HCT116 (cell line): ENCODE measurements around the gene GPANK1. TPM values are rescaled to one million over a fixed set of nuclear protein-coding genes. Genes with fewer than 3 reads are reported as not detected.

Source experiments
- ATAC-seq: fragments of 200-7000 bp; cut with Tn5 transposase; 2 replicates; pipeline ENCODE4 v1.9.1; 2020; ENCODE audit warnings: mild to moderate bottlenecking, moderate library complexity
- BruUV-seq: library from RNA; stranded (reverse); fragments of 400-500 nt; replicated peaks from 2 replicates; lab custom pipeline; 2021; lab: Mats Ljungman, UMichigan
- CTCF ChIA-PET: fragments of 300-600 bp; sonication (Branson Sonifier 250); formaldehyde crosslinking; loops from one replicate; lab custom pipeline; 2021; ENCODE audit warnings: antibody characterized with exemption; lab: Charles Lee
- POLR2A ChIA-PET: fragments of 300-600, 350-600 bp; sonication (Branson Sonifier 250); formaldehyde crosslinking; loops from one replicate; lab custom pipeline; 2021; ENCODE audit warnings: antibody characterized with exemption; lab: Charles Lee
- RAD21 ChIA-PET, 2 experiments: fragments of 300-600 bp; sonication (Branson Sonifier 250); formaldehyde crosslinking; loops; one replicate each; lab custom pipeline; 2023; ENCODE audit warnings: low total read pairs in 2 of 2; ENCODE audit not compliant: uncharacterized antibody in 2 of 2, unreplicated experiment in 2 of 2, low non-redundant PET in 1 of 2; lab: Charles Lee
- DNase-seq: peaks from one replicate; pipeline ENCODE4 v3.0.0-alpha.2; 2010; ENCODE audit warnings: low read depth, low spot score
- H2AFZ ChIP-seq: fragments of 200-600 bp; shearing (Covaris generic), sonication (generic); 2 replicates; pipeline ENCODE4 v1.6.1; 2017; ENCODE audit warnings: low read depth, mixed run types, mixed read lengths, antibody characterized with exemption, low read length; ENCODE audit not compliant: poor library complexity, severe bottlenecking
- H3K27ac ChIP-seq: 2 replicates; pipeline ENCODE4 v1.5.1; 2012; ENCODE audit warnings: low read depth, low read length
- H3K27me3 ChIP-seq: fragments of 200-600 bp; sonication (generic); 2 replicates; pipeline ENCODE4 v1.6.1; 2016; ENCODE audit warnings: mixed run types, low read length, mixed read lengths; ENCODE audit not compliant: insufficient read depth
- H3K36me3 ChIP-seq, 2 experiments: fragments of 200-500 bp in 1 of 2; fragments of 200-600 bp in 1 of 2; sonication (Bioruptor generic) in 1 of 2; sonication (generic) in 1 of 2; 2 replicates each; pipeline versions ENCODE4 v1.5.1 to v1.6.1; 2014 to 2016; ENCODE audit warnings: low read length in 2 of 2, inconsistent platforms in 1 of 2, mixed read lengths in 1 of 2, mixed run types in 1 of 2; ENCODE audit not compliant: insufficient read depth in 2 of 2, control insufficient read depth in 1 of 2
- H3K4me1 ChIP-seq, 2 experiments: fragments of 200-600 bp in 1 of 2; sonication (generic) in 1 of 2; 2 replicates each; pipeline versions ENCODE4 v1.5.1 to v1.6.1; 2012 to 2017; ENCODE audit warnings: low read length in 2 of 2, inconsistent platforms in 1 of 2, mild to moderate bottlenecking in 1 of 2, mixed read lengths in 1 of 2, mixed run types in 1 of 2, moderate library complexity in 1 of 2; ENCODE audit not compliant: insufficient read depth in 2 of 2, control insufficient read depth in 1 of 2
- H3K4me2 ChIP-seq: fragments of 200-600 bp; sonication (generic); 2 replicates; pipeline ENCODE4 v1.6.1; 2017; ENCODE audit warnings: mixed run types, low read length, mixed read lengths
- H3K4me3 ChIP-seq, 2 experiments: fragments of 200-600 bp in 1 of 2; sonication (generic) in 1 of 2; replicated peaks in 1 of 2; 2 replicates each; pipeline ENCODE4 v1.5.1; 2011 to 2016; ENCODE audit warnings: low read length in 2 of 2, control low read depth in 1 of 2, low read depth in 1 of 2, mild to moderate bottlenecking in 1 of 2, mixed read lengths in 1 of 2, mixed run types in 1 of 2
- H3K79me2 ChIP-seq: fragments of 200-600 bp; sonication (generic); 2 replicates; pipeline ENCODE4 v1.6.1; 2017; ENCODE audit warnings: mild to moderate bottlenecking, mixed run types, low read length, moderate library complexity, mixed read lengths; ENCODE audit not compliant: insufficient read depth
- H3K9ac ChIP-seq: fragments of 200-600 bp; sonication (generic); 2 replicates; pipeline ENCODE4 v1.6.1; 2016; ENCODE audit warnings: low read length, mixed read lengths
- H3K9me2 ChIP-seq: fragments of 200-600 bp; sonication (generic), shearing (Covaris generic); 2 replicates; pipeline ENCODE4 v1.6.1; 2017; ENCODE audit warnings: mixed run types, mild to moderate bottlenecking, moderate library complexity; ENCODE audit not compliant: insufficient read depth
- H3K9me3 ChIP-seq, 2 experiments: fragments of 200-500 bp in 1 of 2; fragments of 200-600 bp in 1 of 2; sonication (Bioruptor generic) in 1 of 2; sonication (generic) in 1 of 2; 2 replicates each; pipeline ENCODE4 v1.6.1; 2014 to 2017; ENCODE audit warnings: low read length in 2 of 2, mixed read lengths in 2 of 2, inconsistent platforms in 1 of 2, low read depth in 1 of 2, mild to moderate bottlenecking in 1 of 2, mixed run types in 1 of 2, moderate library complexity in 1 of 2; ENCODE audit not compliant: control insufficient read depth in 1 of 2, insufficient read depth in 1 of 2
- H4K20me1 ChIP-seq: fragments of 200-600 bp; sonication (generic), shearing (Covaris generic); 2 replicates; pipeline ENCODE4 v1.6.1; 2017; ENCODE audit warnings: mixed run types, mild to moderate bottlenecking, moderate library complexity; ENCODE audit not compliant: insufficient read depth
- CTCF ChIP-seq, 3 experiments: fragments of 200-600 bp in 1 of 3; sonication (generic) in 1 of 3; IDR thresholded peaks in 2 of 3; conservative IDR thresholded peaks in 1 of 3; 2 replicates each; pipeline ENCODE4 v1.5.1; 2012 to 2017; ENCODE audit warnings: low read depth in 2 of 3, low read length in 2 of 3, antibody characterized with exemption in 1 of 3, borderline replicate concordance in 1 of 3, control low read depth in 1 of 3, mild to moderate bottlenecking in 1 of 3, mixed read lengths in 1 of 3, mixed run types in 1 of 3, moderate library complexity in 1 of 3; ENCODE audit not compliant: insufficient read depth in 1 of 3
- FOSL1 ChIP-seq: IDR thresholded peaks from 2 replicates; pipeline ENCODE4 v1.6.1; 2012; ENCODE audit warnings: low read depth
- JUND ChIP-seq: IDR thresholded peaks from 2 replicates; pipeline ENCODE4 v1.6.1; 2012
- SRF ChIP-seq: IDR thresholded peaks from 2 replicates; pipeline ENCODE4 v1.6.1; 2012; ENCODE audit warnings: low read depth
- ZNF274 ChIP-seq: fragments of 200-500 bp; sonication (Bioruptor generic); IDR thresholded peaks from 2 replicates; pipeline ENCODE4 v1.6.1; 2014; ENCODE audit warnings: mild to moderate bottlenecking, low read depth, low read length, inconsistent platforms
- intact Hi-C: fragments of 100-400 bp; cut with micrococcal nuclease; formaldehyde crosslinking; loops from 2 replicates; pipeline ENCODE4 v1.10.0; 2022
- total RNA-seq: library from RNA; stranded (reverse); gene quantifications from one replicate; pipeline ENCODE4 v1.2.1, GENCODE V29; 2021; ENCODE audit not compliant: unreplicated experiment
- TF ChIP-seq, protein P1 (sequence below): IDR thresholded peaks from 2 replicates; pipeline ENCODE4 v1.6.1; 2012; ENCODE audit warnings: low read depth
- TF ChIP-seq, protein P2 (sequence below): IDR thresholded peaks from 2 replicates; pipeline ENCODE4 v1.6.1; 2012

The GPANK1 gene
- total RNA-seq, 1 experiment from 2014 or later: 14.8 TPM

GRCh38 chr6:31706599-31706998 is 41.8 kb upstream of the GPANK1 start, which contains the start of gene LY6G6F:
Gene LY6G6F, plus strand, starts transcription at chr6:31706866. Its CDS starts 41 bp downstream, at chr6:31706907.
- Histone ChIP-seq H2AFZ (no peak within 1 kb of the TSS), H3K4me3 (no peak within 1 kb of the TSS), H3K9me3 (no peaks in the 10 kb centered on the region), H3K27ac (no peak within 1 kb of the TSS), H3K4me2 (no peak within 1 kb of the TSS), H3K9ac (no peak within 1 kb of the TSS), H3K36me3 (no peaks in the 10 kb centered on the region), H3K27me3 (no peaks in the 10 kb centered on the region), H4K20me1 (no peaks in the 10 kb centered on the region), H3K4me1 (peaks cover 10 to 27% of the 10 kb centered on the region in 2 experiments; a peak in 3 of 4 replicates), H3K79me2 (peaks cover 11% of the 10 kb centered on the region), H3K9me2 (no peaks in the 10 kb centered on the region)
- intact Hi-C loops: no loop called here
- no TSS peak for BruUV-seq
- ChIA-PET CTCF (no interaction called here), POLR2A (no interaction called here), RAD21 (no interaction called here)
- TF ChIP-seq JUND: no peak
- TF ChIP-seq FOSL1: no peak
- no peak for TF ChIP-seq ZNF274
- TF ChIP-seq, protein P1, sequence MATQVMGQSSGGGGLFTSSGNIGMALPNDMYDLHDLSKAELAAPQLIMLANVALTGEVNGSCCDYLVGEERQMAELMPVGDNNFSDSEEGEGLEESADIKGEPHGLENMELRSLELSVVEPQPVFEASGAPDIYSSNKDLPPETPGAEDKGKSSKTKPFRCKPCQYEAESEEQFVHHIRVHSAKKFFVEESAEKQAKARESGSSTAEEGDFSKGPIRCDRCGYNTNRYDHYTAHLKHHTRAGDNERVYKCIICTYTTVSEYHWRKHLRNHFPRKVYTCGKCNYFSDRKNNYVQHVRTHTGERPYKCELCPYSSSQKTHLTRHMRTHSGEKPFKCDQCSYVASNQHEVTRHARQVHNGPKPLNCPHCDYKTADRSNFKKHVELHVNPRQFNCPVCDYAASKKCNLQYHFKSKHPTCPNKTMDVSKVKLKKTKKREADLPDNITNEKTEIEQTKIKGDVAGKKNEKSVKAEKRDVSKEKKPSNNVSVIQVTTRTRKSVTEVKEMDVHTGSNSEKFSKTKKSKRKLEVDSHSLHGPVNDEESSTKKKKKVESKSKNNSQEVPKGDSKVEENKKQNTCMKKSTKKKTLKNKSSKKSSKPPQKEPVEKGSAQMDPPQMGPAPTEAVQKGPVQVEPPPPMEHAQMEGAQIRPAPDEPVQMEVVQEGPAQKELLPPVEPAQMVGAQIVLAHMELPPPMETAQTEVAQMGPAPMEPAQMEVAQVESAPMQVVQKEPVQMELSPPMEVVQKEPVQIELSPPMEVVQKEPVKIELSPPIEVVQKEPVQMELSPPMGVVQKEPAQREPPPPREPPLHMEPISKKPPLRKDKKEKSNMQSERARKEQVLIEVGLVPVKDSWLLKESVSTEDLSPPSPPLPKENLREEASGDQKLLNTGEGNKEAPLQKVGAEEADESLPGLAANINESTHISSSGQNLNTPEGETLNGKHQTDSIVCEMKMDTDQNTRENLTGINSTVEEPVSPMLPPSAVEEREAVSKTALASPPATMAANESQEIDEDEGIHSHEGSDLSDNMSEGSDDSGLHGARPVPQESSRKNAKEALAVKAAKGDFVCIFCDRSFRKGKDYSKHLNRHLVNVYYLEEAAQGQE: no peak
- TF ChIP-seq, protein P2, sequence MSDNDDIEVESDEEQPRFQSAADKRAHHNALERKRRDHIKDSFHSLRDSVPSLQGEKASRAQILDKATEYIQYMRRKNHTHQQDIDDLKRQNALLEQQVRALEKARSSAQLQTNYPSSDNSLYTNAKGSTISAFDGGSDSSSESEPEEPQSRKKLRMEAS: no peak
- TF ChIP-seq CTCF (IDR thresholded peaks at IDR 0.05 in 2 of 3, conservative IDR thresholded peaks at IDR 0.05 in 1 of 3; ENCODE audit: borderline replicate concordance in 1 of 3, insufficient read depth in 1 of 3, low read depth in 2 of 3, low read length in 2 of 3): no peak
- TF ChIP-seq SRF: no peak
- ATAC-seq (no peak), DNase-seq (no peak)
